ENCODE data around the gene MYCN.

- TF ChIP-seq CTCF (IDR thresholded peaks at IDR 0.05; ENCODE audit: low read depth, low read length) = no peak
- no peak for TF ChIP-seq POLR2A (IDR thresholded peaks at IDR 0.05; ENCODE audit: extremely low read depth, insufficient read length)
These were observed 38.6 kb upstream of the MYCN start for GRCh38 chr2:15901808-15902130.

All from NB4 (cell line).